ENCODE results near the gene POLG2.
"Not testable (repeated sequence)": the region's sequence is repeated elsewhere in the genome, so short reads cannot be mapped to it uniquely, and the experiment has no call there.

POLG2 gene

GRCh38 chr17:64500862-64501765, 4.3 kb upstream of the POLG2 start:
- H3K27ac Mint-ChIP-seq = peak overlapping the region; percentile 29
- peaks cover 72% of the 10 kb centered on the region for H3K4me1 Mint-ChIP-seq (ENCODE audit: low read depth)
- no peaks in the 10 kb centered on the region for H3K27me3 Mint-ChIP-seq (ENCODE audit: low read depth)
- peaks cover 84% of the 10 kb centered on the region for H3K36me3 Mint-ChIP-seq (ENCODE audit: low read depth)
- H3K9me3 Mint-ChIP-seq = no peaks in the 10 kb centered on the region
- H3K4me3 Mint-ChIP-seq = no peak overlapping the region

GRCh38 chr17:64500487-64500859, 3.6 kb upstream of the POLG2 start:
- H3K36me3 Mint-ChIP-seq (ENCODE audit: low read depth) = peaks cover 82% of the 10 kb centered on the region
- peaks cover 77% of the 10 kb centered on the region for H3K4me1 Mint-ChIP-seq (ENCODE audit: low read depth)
- no peak overlapping the region for H3K4me3 Mint-ChIP-seq
- peak overlapping the region; percentile 29 for H3K27ac Mint-ChIP-seq
- no peaks in the 10 kb centered on the region for H3K9me3 Mint-ChIP-seq
- H3K27me3 Mint-ChIP-seq (ENCODE audit: low read depth) = no peaks in the 10 kb centered on the region

DNA sequence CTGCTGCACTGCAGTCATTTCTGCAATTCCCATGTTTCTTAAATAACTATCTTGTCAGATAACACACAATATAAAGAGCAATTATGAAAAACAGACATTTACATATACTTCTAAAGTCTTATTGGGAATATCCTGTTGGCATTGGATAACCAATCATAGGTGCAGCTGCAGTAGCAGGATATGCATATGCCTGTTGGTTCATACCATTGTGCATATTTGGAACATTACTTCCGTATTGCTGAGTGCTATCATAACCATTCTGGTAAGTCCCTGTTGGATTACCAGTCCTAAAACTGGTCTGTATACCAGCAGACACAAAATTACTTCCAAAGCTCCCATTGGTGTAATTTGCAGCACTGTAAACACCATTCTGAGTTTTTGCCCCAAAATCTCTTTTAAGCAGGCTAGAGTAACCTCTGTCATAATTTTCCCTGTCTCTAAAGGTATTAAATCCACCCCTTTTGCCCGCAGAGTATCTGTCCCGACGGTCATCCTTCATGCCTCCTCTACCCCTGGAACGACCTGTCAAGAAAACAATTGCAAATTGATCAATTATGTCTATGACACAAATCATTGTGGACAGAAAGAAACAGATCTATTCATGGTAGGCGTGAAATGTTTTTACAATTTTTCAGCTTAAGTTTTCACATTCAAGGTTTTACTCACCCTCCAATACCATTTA, 3.1 kb upstream of the POLG2 start:
- H3K4me1 Mint-ChIP-seq (ENCODE audit: low read depth) = peaks cover 76% of the 10 kb centered on the region
- peaks cover 77% of the 10 kb centered on the region for H3K36me3 Mint-ChIP-seq (ENCODE audit: low read depth)
- no peak overlapping the region for H3K4me3 Mint-ChIP-seq
- H3K9me3 Mint-ChIP-seq = no peaks in the 10 kb centered on the region
- no peak overlapping the region for H3K27ac Mint-ChIP-seq
- H3K27me3 Mint-ChIP-seq (ENCODE audit: low read depth) = no peaks in the 10 kb centered on the region

DNA sequence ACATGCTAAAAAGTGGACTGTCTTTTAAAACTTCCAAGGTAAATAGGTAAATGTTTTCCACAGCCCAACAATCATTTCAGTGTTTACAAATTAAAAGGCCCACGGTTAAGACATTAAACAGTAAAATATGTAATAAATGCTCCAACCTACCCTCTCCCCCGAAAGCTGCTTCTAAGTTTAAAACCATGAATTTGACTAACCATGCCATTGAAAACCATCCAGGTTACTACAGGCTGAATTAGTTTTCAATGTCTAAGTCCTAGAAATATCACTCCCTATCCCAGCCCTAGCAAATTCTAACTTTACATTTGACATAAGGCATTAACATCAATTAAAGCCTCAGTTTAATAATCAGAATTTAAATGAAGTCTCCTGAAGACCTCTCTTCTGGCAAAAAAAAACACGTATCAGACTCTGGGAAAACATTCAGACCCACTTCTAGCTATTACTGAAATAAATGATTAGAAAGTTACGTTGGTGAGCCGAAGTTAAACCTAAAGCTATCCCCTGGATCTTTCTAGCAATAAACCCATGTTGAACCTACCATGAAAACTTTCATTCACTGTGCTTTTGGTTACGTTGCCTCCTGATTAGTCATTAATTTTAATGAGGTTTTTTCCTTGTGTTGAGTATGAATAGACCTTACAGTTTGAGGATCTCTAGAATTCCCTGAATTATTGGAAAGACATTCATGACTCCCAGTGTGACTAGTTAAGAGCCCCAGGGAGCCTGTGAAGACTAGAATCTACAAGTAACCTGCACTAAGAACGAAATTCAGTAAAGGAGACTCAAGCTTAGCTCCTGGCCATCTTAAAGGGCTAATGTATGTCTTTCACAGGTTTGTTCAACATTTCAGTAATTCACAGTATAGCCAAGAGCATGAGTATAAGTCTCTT, 1.7 kb upstream of the POLG2 start:
- Mint-ChIP-seq H3K27ac (peak overlapping the region; percentile 99), H3K4me3 (peak overlapping the region; percentile 50), H3K36me3 (ENCODE audit: low read depth) (peaks cover 69% of the 10 kb centered on the region), H3K9me3 (no peaks in the 10 kb centered on the region), H3K27me3 (ENCODE audit: low read depth) (no peaks in the 10 kb centered on the region), H3K4me1 (ENCODE audit: low read depth) (peaks cover 74% of the 10 kb centered on the region)

- no peaks in the 10 kb centered on the region for H3K27me3 Mint-ChIP-seq (ENCODE audit: low read depth)
- H3K36me3 Mint-ChIP-seq (ENCODE audit: low read depth) = peaks cover 63% of the 10 kb centered on the region
- H3K4me1 Mint-ChIP-seq (ENCODE audit: low read depth) = peaks cover 72% of the 10 kb centered on the region
Measured at GRCh38 chr17:64497565-64498035, 746 bp upstream of the POLG2 start.

DNA sequence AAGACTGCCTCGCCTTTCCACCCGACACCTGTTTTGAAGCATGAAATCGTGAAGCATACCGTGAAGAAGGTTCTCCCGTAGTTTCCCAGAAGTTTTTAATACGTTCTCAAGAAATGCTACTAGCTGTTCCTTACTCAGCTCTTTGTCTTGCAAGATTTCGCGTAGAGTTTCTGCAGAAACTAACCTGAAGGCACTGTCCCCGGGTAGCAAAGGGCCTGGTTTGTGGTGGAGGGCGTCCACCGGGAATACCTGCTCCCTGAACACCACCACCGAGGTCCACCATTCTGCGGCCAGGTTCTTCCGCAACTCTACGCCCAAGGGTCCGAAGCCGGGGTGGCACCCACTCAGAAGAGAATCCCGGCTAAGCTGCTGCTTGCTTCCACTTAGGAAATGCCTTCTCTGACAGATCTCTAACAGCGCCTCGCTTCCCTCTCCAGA, 487 bp downstream of the POLG2 start:
- Mint-ChIP-seq H3K36me3 (ENCODE audit: low read depth) (peaks cover 54% of the 10 kb centered on the region), H3K4me1 (ENCODE audit: low read depth) (peaks cover 66% of the 10 kb centered on the region), H3K9me3 (no peaks in the 10 kb centered on the region), H3K27me3 (ENCODE audit: low read depth) (no peaks in the 10 kb centered on the region), H3K4me3 (peak overlapping the region; percentile 100), H3K27ac (peak overlapping the region; percentile 99)

More at GRCh38 chr17:64497565-64498035, 746 bp upstream of the POLG2 start:
- no peaks in the 10 kb centered on the region for H3K9me3 Mint-ChIP-seq
- H3K4me3 Mint-ChIP-seq = peak overlapping the region; percentile 100
- peak overlapping the region; percentile 99 for H3K27ac Mint-ChIP-seq

GRCh38 chr17:64495300-64495699, 1.6 kb downstream of the POLG2 start:
- not testable (repeated sequence) for H3K27me3 Mint-ChIP-seq (ENCODE audit: low read depth); H3K27ac Mint-ChIP-seq; H3K9me3 Mint-ChIP-seq
- Mint-ChIP-seq H3K4me1 (ENCODE audit: low read depth) (peaks cover 58% of the 10 kb centered on the region), H3K36me3 (ENCODE audit: low read depth) (peaks cover 52% of the 10 kb centered on the region), H3K4me3 (peak overlapping the region; percentile 100)

DNA sequence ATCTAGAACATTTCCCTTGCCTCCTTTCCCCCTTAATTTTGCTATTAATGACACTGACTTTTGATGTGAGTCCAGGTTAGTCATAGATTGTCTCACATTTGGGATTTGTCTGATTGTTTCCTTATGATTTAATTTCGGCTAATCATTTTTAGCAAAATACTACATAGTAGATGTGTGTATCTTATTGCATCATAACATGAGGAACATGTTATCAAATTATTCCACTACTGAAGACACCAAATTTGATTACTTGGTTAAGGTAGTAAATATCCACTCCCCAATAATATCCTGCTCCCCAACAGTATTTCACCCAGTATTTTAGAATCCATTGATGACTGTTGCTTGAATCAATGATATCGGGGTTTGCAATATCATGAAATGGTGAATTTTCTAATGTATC, 2.7 kb downstream of the POLG2 start:
- peak overlapping the region; percentile 64 for H3K4me3 Mint-ChIP-seq
- H3K27me3 Mint-ChIP-seq (ENCODE audit: low read depth) = no peaks in the 10 kb centered on the region
- H3K36me3 Mint-ChIP-seq (ENCODE audit: low read depth) = peaks cover 45% of the 10 kb centered on the region
- H3K4me1 Mint-ChIP-seq (ENCODE audit: low read depth) = peaks cover 50% of the 10 kb centered on the region
- H3K9me3 Mint-ChIP-seq = no peaks in the 10 kb centered on the region
- no peak overlapping the region for H3K27ac Mint-ChIP-seq

DNA sequence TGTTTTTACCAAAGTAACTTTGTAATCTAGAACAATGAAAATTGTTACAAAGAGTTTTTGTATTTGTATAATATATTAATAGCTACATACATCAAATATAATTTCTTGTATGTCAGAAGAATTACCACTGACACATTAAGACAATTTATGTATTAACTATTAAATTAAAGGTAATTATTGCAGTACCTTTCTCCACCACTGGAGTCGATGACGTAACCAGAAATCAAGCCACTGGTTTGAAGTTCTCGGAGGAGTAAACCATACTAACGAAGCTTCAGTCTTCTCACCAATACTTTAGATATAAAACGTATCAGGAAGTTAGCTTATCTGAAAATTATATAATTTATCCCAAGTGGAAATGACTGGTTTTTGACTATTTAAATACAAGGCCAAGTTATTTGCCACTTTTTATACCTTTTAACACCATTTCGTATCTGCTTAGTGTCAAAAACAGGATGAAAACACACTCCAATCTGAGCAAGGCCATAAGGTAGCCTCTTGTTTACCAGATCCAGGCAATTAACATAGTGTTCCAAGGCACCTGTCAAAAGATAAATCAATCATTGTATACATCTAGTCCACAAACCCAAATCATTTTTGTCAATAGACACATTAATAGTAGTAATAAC, 4.3 kb downstream of the POLG2 start:
- Mint-ChIP-seq H3K36me3 (ENCODE audit: low read depth) (peaks cover 41% of the 10 kb centered on the region), H3K9me3 (no peaks in the 10 kb centered on the region), H3K4me1 (ENCODE audit: low read depth) (peaks cover 38% of the 10 kb centered on the region), H3K4me3 (no peak overlapping the region), H3K27ac (no peak overlapping the region), H3K27me3 (ENCODE audit: low read depth) (no peaks in the 10 kb centered on the region)

- Mint-ChIP-seq H3K27ac (no peak overlapping the region), H3K4me1 (ENCODE audit: low read depth) (peaks cover 33% of the 10 kb centered on the region), H3K36me3 (ENCODE audit: low read depth) (peaks cover 41% of the 10 kb centered on the region)
Measured at GRCh38 chr17:64491994-64492393, 4.9 kb downstream of the POLG2 start.

DNA sequence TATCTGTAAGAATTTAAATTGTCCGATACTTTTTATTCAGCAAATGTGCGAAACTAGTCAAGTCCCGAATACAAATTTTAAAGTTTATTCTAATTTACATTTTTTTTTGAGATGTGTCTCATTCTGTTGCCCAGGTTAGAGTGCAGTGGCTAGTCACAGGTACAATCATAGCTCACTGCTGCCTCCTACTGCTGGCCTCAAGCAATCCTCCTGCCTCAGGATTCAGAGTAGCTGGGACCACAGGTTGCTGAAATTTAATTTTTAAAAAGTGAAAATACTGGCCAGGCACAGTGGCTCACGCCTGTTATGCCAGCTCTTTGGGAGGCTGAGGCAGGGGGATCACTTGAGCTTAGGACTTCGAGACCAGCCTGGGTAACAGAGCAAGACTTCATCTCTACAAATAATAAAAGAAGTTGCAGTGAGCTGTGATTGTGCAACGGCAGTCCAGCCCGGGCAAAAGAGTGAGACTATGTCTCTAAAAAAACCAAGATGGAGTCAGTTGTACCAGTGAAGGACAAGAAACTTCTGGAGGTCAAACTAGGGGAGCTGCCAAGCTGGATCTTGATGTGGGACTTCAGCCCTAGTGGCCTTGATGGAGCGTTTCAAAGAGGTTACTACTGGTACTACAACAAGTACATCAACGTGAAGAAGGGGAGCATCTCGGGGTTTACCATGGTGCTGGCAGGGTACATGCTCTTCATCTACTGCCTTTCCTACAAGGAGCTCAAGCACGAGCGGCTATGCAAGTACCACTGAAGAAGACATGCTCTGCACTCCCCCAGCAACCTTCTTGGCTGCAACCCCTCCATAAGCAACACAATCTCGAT, 5.6 kb downstream of the POLG2 start:
- peaks cover 26% of the 10 kb centered on the region for H3K4me1 Mint-ChIP-seq (ENCODE audit: low read depth)
- H3K27ac Mint-ChIP-seq = peak overlapping the region; percentile 20
- no peaks in the 10 kb centered on the region for H3K27me3 Mint-ChIP-seq (ENCODE audit: low read depth)
- H3K9me3 Mint-ChIP-seq = no peaks in the 10 kb centered on the region
- no peak overlapping the region for H3K4me3 Mint-ChIP-seq
- H3K36me3 Mint-ChIP-seq (ENCODE audit: low read depth) = peaks cover 34% of the 10 kb centered on the region

More at GRCh38 chr17:64491994-64492393, 4.9 kb downstream of the POLG2 start:
- H3K9me3 Mint-ChIP-seq = no peaks in the 10 kb centered on the region
- no peak overlapping the region for H3K4me3 Mint-ChIP-seq
- no peaks in the 10 kb centered on the region for H3K27me3 Mint-ChIP-seq (ENCODE audit: low read depth)

GRCh38 chr17:64488301-64488700, 8.6 kb downstream of the POLG2 start:
- H3K4me3 Mint-ChIP-seq = no peak overlapping the region
- H3K36me3 Mint-ChIP-seq (ENCODE audit: low read depth) = peaks cover 47% of the 10 kb centered on the region
- H3K4me1 Mint-ChIP-seq (ENCODE audit: low read depth) = peaks cover 21% of the 10 kb centered on the region
- H3K9me3 Mint-ChIP-seq = no peaks in the 10 kb centered on the region
- H3K27me3 Mint-ChIP-seq (ENCODE audit: low read depth) = no peaks in the 10 kb centered on the region
- H3K27ac Mint-ChIP-seq = no peak overlapping the region

DNA sequence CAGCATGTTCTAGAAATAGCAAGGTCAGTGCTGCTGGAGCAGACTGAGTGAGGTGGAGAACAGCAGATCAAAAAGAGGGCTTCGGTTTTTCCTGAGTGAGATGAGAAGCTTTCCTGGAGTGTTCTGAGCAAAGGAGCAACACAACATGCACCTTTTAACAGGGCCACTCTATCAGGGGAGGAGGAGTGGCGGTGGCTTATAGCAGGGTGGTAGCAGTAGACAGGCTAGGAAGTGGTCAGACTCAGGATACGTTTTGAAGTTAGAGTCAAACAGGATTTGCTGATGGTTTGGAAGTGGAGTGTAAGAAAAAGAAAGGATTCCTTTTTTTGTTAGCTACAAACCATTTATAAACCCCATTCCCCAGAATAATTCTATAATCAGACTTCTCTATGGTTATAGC, 12.5 kb downstream of the POLG2 start:
- Mint-ChIP-seq H3K4me3 (no peak overlapping the region), H3K27me3 (ENCODE audit: low read depth) (no peaks in the 10 kb centered on the region), H3K4me1 (ENCODE audit: low read depth) (peaks cover 12% of the 10 kb centered on the region), H3K27ac (no peak overlapping the region), H3K9me3 (no peaks in the 10 kb centered on the region), H3K36me3 (ENCODE audit: low read depth) (peaks cover 36% of the 10 kb centered on the region)

All from T-helper 1 cell treated with Interleukin-12 subunit alpha and Interleukin-12 subunit beta and Interleukin-4 antibody, amounts not matched to agents 30 μg/mL and 1 μg/mL, for 36 hours (primary cell).